Activated naive CD8-positive, alpha-beta T cell treated with anti-CD3 and anti-CD28 coated beads, Interleukin-2, amount 50 U/mL, for 24 hours (primary cell): ENCODE measurements around the gene GSTK1.
"Not testable (repeated sequence)": the region's sequence is repeated elsewhere in the genome, so short reads cannot be mapped to it uniquely, and the experiment has no call there.

Source experiments
- ATAC-seq: fragments of 150-1000 bp; cut with Tn5 transposase; one replicate; pipeline ENCODE4 v1.10.0; 2021
- DNase-seq: peaks from one replicate; pipeline ENCODE4 v3.0.0; 2021
- H3K27ac Mint-ChIP-seq: one replicate; pipeline ENCODE4 v1.8.0; 2021; ENCODE audit warnings: mild to moderate bottlenecking, mixed read lengths
- H3K27me3 Mint-ChIP-seq: one replicate; pipeline ENCODE4 v1.8.0; 2021; ENCODE audit warnings: mixed read lengths
- H3K36me3 Mint-ChIP-seq: one replicate; pipeline ENCODE4 v1.8.0; 2021; ENCODE audit warnings: low read depth, mixed read lengths
- H3K4me1 Mint-ChIP-seq: one replicate; pipeline ENCODE4 v1.8.0; 2021; ENCODE audit warnings: mixed read lengths
- H3K4me3 Mint-ChIP-seq: one replicate; pipeline ENCODE4 v1.8.0; 2021; ENCODE audit warnings: mild to moderate bottlenecking, moderate library complexity, mixed read lengths
- H3K9me3 Mint-ChIP-seq: one replicate; pipeline ENCODE4 v1.8.0; 2021; ENCODE audit warnings: mixed read lengths

GSTK1 gene

GRCh38 chr7:143263266-143264195 is at the start of gene GSTK1:
GSTK1 (plus strand) TSS chr7:143263441; CDS start chr7:143263514, 73 bp downstream.
- peak within 1 kb of the TSS; percentile 94 for H3K4me3 Mint-ChIP-seq
- peak within 1 kb of the TSS; percentile 96 for H3K27ac Mint-ChIP-seq
- peaks cover 26% of the 10 kb centered on the region for H3K36me3 Mint-ChIP-seq
- peaks cover 52% of the 10 kb centered on the region for H3K4me1 Mint-ChIP-seq
- H3K9me3 Mint-ChIP-seq: no peaks in the 10 kb centered on the region
- ATAC-seq (peak; percentile 99), DNase-seq (peak; percentile 84)
- H3K27me3 Mint-ChIP-seq: no peaks in the 10 kb centered on the region

GRCh38 chr7:143213478-143213877 is 49.8 kb upstream of the GSTK1 start:
- not testable (repeated sequence) for H3K27me3 Mint-ChIP-seq, H3K27ac Mint-ChIP-seq, H3K4me3 Mint-ChIP-seq

GRCh38 chr7:143214789-143215679 is 48.2 kb upstream of the GSTK1 start:
- Mint-ChIP-seq H3K4me1 (no peaks in the 10 kb centered on the region), H3K4me3 (no peak overlapping the region), H3K36me3 (no peaks in the 10 kb centered on the region), H3K27me3 (peaks cover 2% of the 10 kb centered on the region), H3K27ac (no peak overlapping the region), H3K9me3 (no peaks in the 10 kb centered on the region)
- DNase-seq: peak; percentile 60
- peak; percentile 63 for ATAC-seq

More at GRCh38 chr7:143213478-143213877, 49.8 kb upstream of the GSTK1 start:
- not testable (repeated sequence) for DNase-seq, H3K36me3 Mint-ChIP-seq, ATAC-seq, H3K4me1 Mint-ChIP-seq, H3K9me3 Mint-ChIP-seq

GRCh38 chr7:143216151-143216550 is 47.1 kb upstream of the GSTK1 start:
- no peaks in the 10 kb centered on the region for H3K36me3 Mint-ChIP-seq
- DNase-seq (no peak), ATAC-seq (no peak)
- peaks cover 2% of the 10 kb centered on the region for H3K27me3 Mint-ChIP-seq
- H3K9me3 Mint-ChIP-seq: no peaks in the 10 kb centered on the region
- no peak overlapping the region for H3K4me3 Mint-ChIP-seq
- no peak overlapping the region for H3K27ac Mint-ChIP-seq
- H3K4me1 Mint-ChIP-seq: no peaks in the 10 kb centered on the region

GRCh38 chr7:143216686-143217085 is 46.6 kb upstream of the GSTK1 start:
- H3K27me3 Mint-ChIP-seq: peaks cover 2% of the 10 kb centered on the region
- ATAC-seq (no peak), DNase-seq (no peak)
- no peak overlapping the region for H3K27ac Mint-ChIP-seq
- no peaks in the 10 kb centered on the region for H3K36me3 Mint-ChIP-seq
- H3K4me3 Mint-ChIP-seq: no peak overlapping the region
- no peaks in the 10 kb centered on the region for H3K4me1 Mint-ChIP-seq
- H3K9me3 Mint-ChIP-seq: no peaks in the 10 kb centered on the region

- no peak for DNase-seq
- no peak overlapping the region for H3K4me3 Mint-ChIP-seq
- H3K36me3 Mint-ChIP-seq: no peaks in the 10 kb centered on the region
- H3K4me1 Mint-ChIP-seq: no peaks in the 10 kb centered on the region
- H3K9me3 Mint-ChIP-seq: no peaks in the 10 kb centered on the region
- no peak overlapping the region for H3K27ac Mint-ChIP-seq
- peaks cover 7% of the 10 kb centered on the region for H3K27me3 Mint-ChIP-seq
- no peak for ATAC-seq
Measured at GRCh38 chr7:143217806-143218205, 45.4 kb upstream of the GSTK1 start.

- DNase-seq (no peak), ATAC-seq (no peak)
- no peak overlapping the region for H3K27ac Mint-ChIP-seq
- H3K27me3 Mint-ChIP-seq: peaks cover 11% of the 10 kb centered on the region
- H3K4me1 Mint-ChIP-seq: no peaks in the 10 kb centered on the region
- no peaks in the 10 kb centered on the region for H3K9me3 Mint-ChIP-seq
- no peaks in the 10 kb centered on the region for H3K36me3 Mint-ChIP-seq
- H3K4me3 Mint-ChIP-seq: no peak overlapping the region
Measured at GRCh38 chr7:143221286-143221685, 42.0 kb upstream of the GSTK1 start.

GRCh38 chr7:143221737-143222136 is 41.5 kb upstream of the GSTK1 start, which contains the start of gene TAS2R40:
TAS2R40 (plus strand) TSS chr7:143222037; CDS start chr7:143222079, 42 bp downstream.
- peaks cover 11% of the 10 kb centered on the region for H3K27me3 Mint-ChIP-seq
- no peak for DNase-seq
- no peaks in the 10 kb centered on the region for H3K36me3 Mint-ChIP-seq
- no peaks in the 10 kb centered on the region for H3K9me3 Mint-ChIP-seq
- H3K4me1 Mint-ChIP-seq: no peaks in the 10 kb centered on the region
- no peak within 1 kb of the TSS for H3K4me3 Mint-ChIP-seq
- ATAC-seq: no peak
- H3K27ac Mint-ChIP-seq: no peak within 1 kb of the TSS

GRCh38 chr7:143222782-143223181 is 40.5 kb upstream of the GSTK1 start:
- DNase-seq: no peak
- Mint-ChIP-seq H3K4me1 (no peaks in the 10 kb centered on the region), H3K27me3 (peaks cover 11% of the 10 kb centered on the region), H3K9me3 (no peaks in the 10 kb centered on the region), H3K36me3 (no peaks in the 10 kb centered on the region), H3K27ac (no peak overlapping the region), H3K4me3 (no peak overlapping the region)
- no peak for ATAC-seq

GRCh38 chr7:143223784-143224183 is 39.5 kb upstream of the GSTK1 start:
- H3K27ac Mint-ChIP-seq: no peak overlapping the region

GRCh38 chr7:143225047-143225446 is 38.2 kb upstream of the GSTK1 start:
- peaks cover 9% of the 10 kb centered on the region for H3K27me3 Mint-ChIP-seq
- H3K4me3 Mint-ChIP-seq: no peak overlapping the region
- H3K36me3 Mint-ChIP-seq: no peaks in the 10 kb centered on the region
- DNase-seq: no peak
- no peaks in the 10 kb centered on the region for H3K4me1 Mint-ChIP-seq
- no peaks in the 10 kb centered on the region for H3K9me3 Mint-ChIP-seq
- ATAC-seq: no peak
- no peak overlapping the region for H3K27ac Mint-ChIP-seq

More at GRCh38 chr7:143223784-143224183, 39.5 kb upstream of the GSTK1 start:
- Mint-ChIP-seq H3K4me3 (no peak overlapping the region), H3K36me3 (no peaks in the 10 kb centered on the region), H3K27me3 (peaks cover 11% of the 10 kb centered on the region), H3K9me3 (no peaks in the 10 kb centered on the region), H3K4me1 (no peaks in the 10 kb centered on the region)
- ATAC-seq (no peak), DNase-seq (no peak)

- peaks cover 4% of the 10 kb centered on the region for H3K27me3 Mint-ChIP-seq
- H3K9me3 Mint-ChIP-seq: no peaks in the 10 kb centered on the region
- DNase-seq: no peak
- H3K27ac Mint-ChIP-seq: no peak overlapping the region
- H3K36me3 Mint-ChIP-seq: no peaks in the 10 kb centered on the region
- no peak for ATAC-seq
- no peak overlapping the region for H3K4me3 Mint-ChIP-seq
- H3K4me1 Mint-ChIP-seq: no peaks in the 10 kb centered on the region
Measured at GRCh38 chr7:143227806-143228205, 35.4 kb upstream of the GSTK1 start.

- no peak overlapping the region for H3K27ac Mint-ChIP-seq
- H3K27me3 Mint-ChIP-seq: peaks cover under 1% of the 10 kb centered on the region
- DNase-seq (no peak), ATAC-seq (no peak)
- H3K4me3 Mint-ChIP-seq: no peak overlapping the region
- H3K36me3 Mint-ChIP-seq: no peaks in the 10 kb centered on the region
- no peaks in the 10 kb centered on the region for H3K4me1 Mint-ChIP-seq
- H3K9me3 Mint-ChIP-seq: no peaks in the 10 kb centered on the region
Measured at GRCh38 chr7:143229054-143229790, 34.0 kb upstream of the GSTK1 start.
